ENCODE results near the gene KRTAP5-4.

Gene KRTAP5-4

GRCh38 chr11:1645357-1645821 is 23.5 kb upstream of the KRTAP5-4 start:
- no peak for TF ChIP-seq CTCF (IDR thresholded peaks at IDR 0.05; ENCODE audit: insufficient read depth, missing control alignments)
- DNase-seq (ENCODE audit: insufficient read length, low spot score) (no peak), FAIRE-seq (no peak)

- TF ChIP-seq CTCF (IDR thresholded peaks at IDR 0.05; ENCODE audit: insufficient read depth, missing control alignments): no peak
- DNase-seq (ENCODE audit: insufficient read length, low spot score): no peak
- no peak for FAIRE-seq
Observed at GRCh38 chr11:1644601-1645356, 22.8 kb upstream of the KRTAP5-4 start.

- no peak for FAIRE-seq
- no peak for DNase-seq (ENCODE audit: insufficient read length, low spot score)
- no peak for TF ChIP-seq CTCF (IDR thresholded peaks at IDR 0.05; ENCODE audit: insufficient read depth, missing control alignments)
Observed at GRCh38 chr11:1643146-1643690, 21.3 kb upstream of the KRTAP5-4 start.

GRCh38 chr11:1642288-1643145 is 20.6 kb upstream of the KRTAP5-4 start:
- FAIRE-seq: no peak
- no peak for DNase-seq (ENCODE audit: insufficient read length, low spot score)
- TF ChIP-seq CTCF (IDR thresholded peaks at IDR 0.05; ENCODE audit: insufficient read depth, missing control alignments): no peak

- DNase-seq (ENCODE audit: insufficient read length, low spot score) (no peak), FAIRE-seq (no peak)
- TF ChIP-seq CTCF (IDR thresholded peaks at IDR 0.05; ENCODE audit: insufficient read depth, missing control alignments): no peak
Observed at GRCh38 chr11:1641096-1641495, 19.2 kb upstream of the KRTAP5-4 start.

GRCh38 chr11:1640076-1640946 is 18.4 kb upstream of the KRTAP5-4 start:
- DNase-seq (ENCODE audit: insufficient read length, low spot score) (peak; percentile 31), FAIRE-seq (no peak)
- peak; percentile 59 for TF ChIP-seq CTCF (IDR thresholded peaks at IDR 0.05; ENCODE audit: insufficient read depth, missing control alignments)
